OCI-LY1 (cell line): Measurements from ENCODE around the gene KIAA1549.
"Not testable (repeated sequence)": the region's sequence is repeated elsewhere in the genome, so short reads cannot be mapped to it uniquely, and the experiment has no call there.

Experiments used
- H2AFZ ChIP-seq: fragments of 200-600 bp; sonication (generic), shearing (Covaris generic); 2 replicates; pipeline ENCODE4 v1.6.0; 2014; ENCODE audit warnings: antibody characterized with exemption, mild to moderate bottlenecking, low read length
- H3F3A ChIP-seq: fragments of 200-600 bp; sonication (generic), shearing (Covaris generic); 2 replicates; pipeline ENCODE4 v1.6.0; 2014; ENCODE audit warnings: mild to moderate bottlenecking, antibody characterized with exemption, low read length, moderate library complexity; ENCODE audit not compliant: insufficient read depth
- H3K27ac ChIP-seq: fragments of 200-600 bp; sonication (generic); 2 replicates; pipeline ENCODE4 v1.5.1; 2014; ENCODE audit warnings: low read length, mixed run types, mild to moderate bottlenecking, low read depth; ENCODE audit not compliant: poor library complexity, severe bottlenecking
- H3K27me3 ChIP-seq: fragments of 200-600 bp; sonication (generic); 2 replicates; pipeline ENCODE4 v1.6.0; 2014; ENCODE audit warnings: antibody characterized with exemption, mild to moderate bottlenecking, low read length, moderate library complexity; ENCODE audit not compliant: insufficient read depth
- H3K36me3 ChIP-seq: fragments of 200-600 bp; sonication (generic); 2 replicates; pipeline ENCODE4 v1.6.1; 2014; ENCODE audit warnings: mild to moderate bottlenecking, antibody characterized with exemption, low read length, moderate library complexity, mixed read lengths; ENCODE audit not compliant: insufficient read depth
- H3K4me1 ChIP-seq: fragments of 200-600 bp; sonication (generic); 2 replicates; pipeline ENCODE4 v1.5.1; 2014; ENCODE audit warnings: mild to moderate bottlenecking, low read length, moderate library complexity; ENCODE audit not compliant: insufficient read depth, severe bottlenecking
- H3K4me2 ChIP-seq: fragments of 200-600 bp; sonication (generic), shearing (Covaris generic); 2 replicates; pipeline ENCODE4 v1.6.1; 2014; ENCODE audit warnings: low read length
- H3K4me3 ChIP-seq: fragments of 200-600 bp; sonication (generic); 2 replicates; pipeline ENCODE4 v1.5.1; 2014; ENCODE audit warnings: low read length, low read depth, mild to moderate bottlenecking, mixed read lengths; ENCODE audit not compliant: poor library complexity, severe bottlenecking
- H3K79me2 ChIP-seq: fragments of 200-600 bp; shearing (Covaris generic); 2 replicates; pipeline ENCODE4 v1.6.1; 2016; ENCODE audit warnings: mixed run types, low read length, mixed read lengths; ENCODE audit not compliant: insufficient read depth
- H3K9ac ChIP-seq: fragments of 200-600 bp; sonication (generic), shearing (Covaris generic); 2 replicates; pipeline ENCODE4 v1.6.1; 2014; ENCODE audit warnings: mild to moderate bottlenecking, low read length, mixed read lengths
- H3K9me2 ChIP-seq: fragments of 200-600 bp; sonication (generic), shearing (Covaris generic); 2 replicates; pipeline ENCODE4 v1.6.1; 2014; ENCODE audit warnings: low read depth, mild to moderate bottlenecking, low read length, mixed read lengths
- H3K9me3 ChIP-seq: fragments of 200-600 bp; shearing (Covaris generic); 2 replicates; pipeline ENCODE4 v1.6.1; 2014; ENCODE audit warnings: low read length, mixed read lengths
- H4K20me1 ChIP-seq: fragments of 200-600 bp; sonication (generic), shearing (Covaris generic); 2 replicates; pipeline ENCODE4 v1.6.0; 2016; ENCODE audit warnings: mild to moderate bottlenecking, low read length; ENCODE audit not compliant: insufficient read depth
- EZH2 ChIP-seq: fragments of 200-600 bp; sonication (generic), shearing (Covaris generic); IDR thresholded peaks from 2 replicates; pipeline ENCODE4 v1.8.0; 2017; ENCODE audit warnings: borderline replicate concordance, mixed run types, mild to moderate bottlenecking, antibody characterized with exemption, low read length, moderate library complexity, mixed read lengths
- TF ChIP-seq, protein P1 (sequence below): fragments of 200-600 bp; sonication (generic), shearing (Covaris generic); IDR thresholded peaks from 2 replicates; pipeline ENCODE4 v1.5.1; 2017; ENCODE audit warnings: mild to moderate bottlenecking, antibody characterized with exemption, low read length, moderate library complexity, mixed read lengths

Gene KIAA1549

DNA sequence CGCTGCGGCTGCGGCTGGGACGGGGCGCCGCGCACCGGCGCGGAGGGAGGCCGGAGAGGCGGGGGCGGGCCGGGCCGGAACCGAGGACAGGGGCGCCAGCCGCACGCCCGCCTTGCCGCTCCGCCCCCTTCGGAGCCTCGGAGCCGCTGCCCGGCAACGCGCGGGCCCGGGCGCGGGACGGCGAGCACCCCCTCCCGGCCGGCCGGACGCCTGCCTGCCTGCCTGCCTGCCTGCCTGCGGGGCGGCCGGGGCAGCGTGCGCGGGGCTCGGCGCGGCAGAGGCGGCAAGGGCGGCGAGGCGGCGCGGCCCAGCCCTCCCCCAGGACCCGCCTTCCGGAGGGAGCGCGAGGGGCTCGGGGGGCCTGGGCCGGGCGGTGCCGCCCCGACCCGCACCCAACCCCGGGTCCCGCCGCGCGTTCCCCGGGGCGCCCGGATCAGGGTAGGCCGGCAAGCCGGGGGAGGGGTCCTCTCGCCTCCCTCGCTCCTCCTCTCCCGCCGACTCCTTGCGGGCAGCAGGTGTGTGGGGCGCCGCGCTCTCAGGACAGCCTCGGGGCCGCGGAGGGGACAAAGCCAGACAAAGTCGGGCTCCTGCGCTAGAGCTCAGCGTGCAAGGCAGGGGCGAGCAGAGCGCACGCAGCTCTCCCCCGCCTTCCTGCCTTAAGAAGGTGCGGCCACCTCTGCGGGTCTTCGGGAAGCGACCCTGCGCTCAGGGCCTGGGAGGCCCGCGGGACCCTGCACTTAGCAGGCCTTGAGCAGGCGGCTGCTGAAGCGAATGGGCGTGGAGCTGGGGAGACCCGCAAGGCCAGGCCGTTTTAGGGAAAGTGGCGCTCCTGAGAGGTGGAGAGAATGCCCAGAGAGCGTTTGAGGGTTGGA is at the start of gene KIAA1549:
Gene KIAA1549 (minus strand): TSS at position 58 of the 872 bp plus-strand sequence. CDS start 120 bp downstream, outside the sequence.
- Histone ChIP-seq H3K79me2 (no peaks in the 10 kb centered on the region), H3K9me2 (no peaks in the 10 kb centered on the region), H2AFZ (no peak within 1 kb of the TSS), H3F3A (no peaks in the 10 kb centered on the region), H3K9me3 (no peaks in the 10 kb centered on the region), H3K27me3 (peaks cover 7% of the 10 kb centered on the region; the same call in 1 of the 2 replicates), H3K9ac (peak within 1 kb of the TSS; percentile 37; the same call in 1 of the 2 replicates), H3K4me1 (peaks cover 9% of the 10 kb centered on the region), H3K4me3 (peak within 1 kb of the TSS; percentile 58), H3K4me2 (peak within 1 kb of the TSS; percentile 71), H3K36me3 (no peaks in the 10 kb centered on the region), H3K27ac (no peak within 1 kb of the TSS), H4K20me1 (no peaks in the 10 kb centered on the region)
- TF ChIP-seq EZH2 = no peak
- TF ChIP-seq, protein P1, sequence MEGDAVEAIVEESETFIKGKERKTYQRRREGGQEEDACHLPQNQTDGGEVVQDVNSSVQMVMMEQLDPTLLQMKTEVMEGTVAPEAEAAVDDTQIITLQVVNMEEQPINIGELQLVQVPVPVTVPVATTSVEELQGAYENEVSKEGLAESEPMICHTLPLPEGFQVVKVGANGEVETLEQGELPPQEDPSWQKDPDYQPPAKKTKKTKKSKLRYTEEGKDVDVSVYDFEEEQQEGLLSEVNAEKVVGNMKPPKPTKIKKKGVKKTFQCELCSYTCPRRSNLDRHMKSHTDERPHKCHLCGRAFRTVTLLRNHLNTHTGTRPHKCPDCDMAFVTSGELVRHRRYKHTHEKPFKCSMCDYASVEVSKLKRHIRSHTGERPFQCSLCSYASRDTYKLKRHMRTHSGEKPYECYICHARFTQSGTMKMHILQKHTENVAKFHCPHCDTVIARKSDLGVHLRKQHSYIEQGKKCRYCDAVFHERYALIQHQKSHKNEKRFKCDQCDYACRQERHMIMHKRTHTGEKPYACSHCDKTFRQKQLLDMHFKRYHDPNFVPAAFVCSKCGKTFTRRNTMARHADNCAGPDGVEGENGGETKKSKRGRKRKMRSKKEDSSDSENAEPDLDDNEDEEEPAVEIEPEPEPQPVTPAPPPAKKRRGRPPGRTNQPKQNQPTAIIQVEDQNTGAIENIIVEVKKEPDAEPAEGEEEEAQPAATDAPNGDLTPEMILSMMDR = no peak

DNA sequence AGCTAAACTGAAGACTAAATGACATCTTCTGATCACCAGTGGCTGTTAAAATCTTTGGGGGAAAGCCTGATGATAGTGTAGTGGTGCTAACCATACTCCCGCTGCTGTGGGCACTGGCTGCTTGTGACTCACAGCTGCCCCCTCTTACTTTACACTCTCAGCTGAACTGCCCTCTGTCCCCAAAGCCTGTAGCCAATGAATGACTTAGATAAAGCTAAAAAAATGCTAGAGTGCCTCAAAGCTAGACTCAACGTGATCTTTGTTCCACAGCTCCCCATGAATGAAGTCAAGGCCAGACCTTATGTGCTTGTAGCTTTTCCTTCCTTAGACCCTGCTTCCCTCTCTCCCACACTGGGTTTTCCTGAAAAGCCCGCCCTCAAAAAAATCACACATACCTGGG is 48.2 kb upstream of the KIAA1549 start:
- H3K4me2 ChIP-seq = no peak overlapping the region
- no peaks in the 10 kb centered on the region for H4K20me1 ChIP-seq
- H3K9me2 ChIP-seq = no peaks in the 10 kb centered on the region
- no peak overlapping the region for H2AFZ ChIP-seq
- 0 out of 2 replicates have a peak, but pooled peaks cover 3% of the 10 kb centered on the region for H3K27me3 ChIP-seq
- no peak for TF ChIP-seq EZH2
- TF ChIP-seq, protein P1 = no peak
- no peaks in the 10 kb centered on the region for H3K36me3 ChIP-seq
- no peak overlapping the region for H3K4me3 ChIP-seq
- H3F3A ChIP-seq = no peaks in the 10 kb centered on the region
- H3K9me3 ChIP-seq = no peaks in the 10 kb centered on the region
- H3K27ac ChIP-seq = no peak overlapping the region
- H3K9ac ChIP-seq = no peak overlapping the region
- no peaks in the 10 kb centered on the region for H3K79me2 ChIP-seq
- H3K4me1 ChIP-seq = no peaks in the 10 kb centered on the region

DNA sequence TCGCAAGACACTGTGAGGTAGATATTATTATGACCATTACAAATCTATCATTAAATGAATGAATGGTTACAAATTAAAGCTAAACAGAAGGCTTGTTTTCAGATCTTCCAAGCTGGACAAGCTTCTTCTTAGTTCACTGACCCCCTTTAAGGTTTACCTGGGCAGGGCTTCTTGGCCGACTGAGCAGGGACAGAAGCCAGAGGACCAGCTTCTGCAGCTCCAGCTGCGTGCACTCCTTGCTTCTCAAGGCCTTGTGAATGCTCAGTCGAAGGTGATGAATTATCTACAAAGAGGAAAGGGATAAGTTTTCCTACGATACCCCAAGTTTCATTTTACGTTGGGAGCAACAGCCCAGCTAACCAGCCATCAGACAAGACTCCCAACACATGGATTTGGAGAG is 45.4 kb upstream of the KIAA1549 start:
- no peaks in the 10 kb centered on the region for H3K9me3 ChIP-seq
- H3K27me3 ChIP-seq = no peaks in the 10 kb centered on the region
- no peaks in the 10 kb centered on the region for H3K79me2 ChIP-seq
- no peak overlapping the region for H3K9ac ChIP-seq
- no peaks in the 10 kb centered on the region for H3K9me2 ChIP-seq
- H4K20me1 ChIP-seq = no peaks in the 10 kb centered on the region
- H3K36me3 ChIP-seq = no peaks in the 10 kb centered on the region
- no peak overlapping the region for H3K4me3 ChIP-seq
- TF ChIP-seq EZH2 = no peak
- TF ChIP-seq, protein P1 = no peak
- H3K27ac ChIP-seq = no peak overlapping the region
- H3K4me1 ChIP-seq = no peaks in the 10 kb centered on the region
- H3K4me2 ChIP-seq = no peak overlapping the region
- no peaks in the 10 kb centered on the region for H3F3A ChIP-seq
- H2AFZ ChIP-seq = no peak overlapping the region

DNA sequence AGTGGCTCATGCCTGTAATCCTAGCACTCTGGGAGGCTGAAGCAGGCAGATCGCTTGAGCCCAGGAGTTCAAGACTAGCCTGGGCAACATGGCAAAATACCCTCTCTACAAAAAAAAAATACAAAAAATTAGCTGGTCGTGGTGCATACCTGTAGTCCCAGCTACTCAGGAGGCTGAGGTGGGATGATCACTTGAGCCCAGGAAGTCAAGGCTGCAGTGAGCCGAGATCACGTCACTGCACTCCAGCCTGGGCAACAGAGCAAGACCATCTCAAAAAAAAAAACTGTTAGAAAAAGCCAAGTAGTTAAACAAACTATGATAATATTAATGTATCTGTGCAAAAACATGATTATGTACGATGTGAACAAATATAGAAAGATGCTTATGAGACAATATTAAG is 44.7 kb upstream of the KIAA1549 start:
- H4K20me1 ChIP-seq, H3F3A ChIP-seq, H3K4me3 ChIP-seq, H3K36me3 ChIP-seq, H3K79me2 ChIP-seq, H2AFZ ChIP-seq, H3K9me3 ChIP-seq, H3K27me3 ChIP-seq, H3K4me1 ChIP-seq, H3K27ac ChIP-seq, H3K9ac ChIP-seq, H3K9me2 ChIP-seq, H3K4me2 ChIP-seq: not testable (repeated sequence)
